ENCODE results near the gene MT1F. TPM values are rescaled to one million over a fixed set of nuclear protein-coding genes. Genes with fewer than 3 reads are reported as not detected.

MT1F gene
- total RNA-seq, 2 experiments from 2014 or later: 19.6 to 24.3 TPM

DNA sequence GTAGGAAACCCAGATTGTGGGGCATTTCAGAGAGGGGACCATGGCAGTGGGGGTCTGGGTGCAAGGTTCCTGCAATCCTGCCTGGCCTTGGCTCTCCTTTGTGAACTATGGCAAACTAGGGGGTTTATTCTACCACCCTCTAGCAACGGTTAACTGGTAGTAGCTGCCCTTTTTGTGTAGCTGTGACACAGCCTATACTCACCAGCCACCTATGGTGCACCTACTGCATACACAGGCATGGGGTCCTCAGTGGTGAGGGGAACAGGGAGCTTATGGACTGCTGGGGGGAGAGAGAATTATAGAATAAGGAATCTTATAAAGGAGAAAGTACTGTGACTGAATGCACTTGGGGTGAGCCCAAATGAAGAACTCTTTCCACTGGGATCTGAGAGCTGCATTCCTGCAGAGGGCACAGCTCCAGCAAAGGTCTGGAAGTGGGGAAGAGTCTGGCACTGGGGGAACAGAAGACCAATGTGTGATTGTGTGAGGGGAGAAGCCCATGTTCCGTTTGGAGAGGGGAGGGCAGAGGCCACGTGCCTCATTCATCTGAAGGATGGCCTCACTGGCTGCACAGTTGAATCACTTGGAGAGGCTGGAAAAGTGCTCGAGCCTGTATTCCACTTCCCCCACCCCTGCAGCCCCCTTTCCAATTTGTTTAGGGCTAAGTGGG lies 26.6 kb downstream of the MT1F start:
- H3K9me3 Mint-ChIP-seq: peaks cover 6% of the 10 kb centered on the region
- POLR2A ChIA-PET: no interaction called here

GRCh38 chr16:56684926-56685590 lies 27.3 kb downstream of the MT1F start:
- ChIA-PET POLR2A (no interaction called here), CTCF (interaction anchor here (0.8 to 3.5 kb wide), 4 partner anchors 17 to 108 kb away, joined by 3 to 21 read pairs (median 3); no protein-coding TSS in a partner anchor)
- Mint-ChIP-seq H3K36me3 (ENCODE audit: low read depth) (peaks cover 5% of the 10 kb centered on the region), H3K9me3 (peaks cover 6% of the 10 kb centered on the region), H3K27me3 (peaks cover 1% of the 10 kb centered on the region), H3K27ac (no peak overlapping the region), H3K4me3 (no peak overlapping the region), H3K4me1 (peaks cover 26% of the 10 kb centered on the region)
- no peak for DNase-seq

More for the DNA sequence above, 26.6 kb downstream of the MT1F start:
- Mint-ChIP-seq H3K27ac (no peak overlapping the region), H3K4me1 (peaks cover 26% of the 10 kb centered on the region), H3K27me3 (peaks cover 1% of the 10 kb centered on the region), H3K36me3 (ENCODE audit: low read depth) (peaks cover 5% of the 10 kb centered on the region), H3K4me3 (peak overlapping the region; percentile 95)
- no peak for DNase-seq
- CTCF ChIA-PET: interaction anchor here (0.7 to 3.5 kb wide), 4 partner anchors 17 to 443 kb away, joined by 3 to 21 read pairs (median 4); no protein-coding TSS in a partner anchor

- peaks cover 5% of the 10 kb centered on the region for H3K36me3 Mint-ChIP-seq (ENCODE audit: low read depth)
Observed at GRCh38 chr16:56686758-56687157, 29.0 kb downstream of the MT1F start.

DNA sequence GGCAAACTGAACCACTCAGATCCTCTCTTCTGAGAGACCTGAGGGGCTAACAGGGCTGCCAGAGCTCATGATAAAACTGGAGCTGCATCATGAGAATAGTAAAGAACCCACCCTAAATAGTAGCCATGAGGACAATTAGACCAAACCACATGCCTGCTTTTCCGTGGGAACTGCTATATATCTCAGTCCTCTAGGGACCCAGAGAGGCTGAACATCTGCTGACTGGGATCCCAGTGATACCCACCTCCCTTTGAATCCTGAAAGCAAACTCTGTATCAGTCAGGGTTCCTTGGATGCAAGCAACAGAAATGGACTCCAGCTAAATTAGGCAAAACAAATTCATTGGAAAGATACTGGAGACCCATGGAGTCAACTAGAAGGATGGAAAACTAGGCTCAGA lies 31.0 kb downstream of the MT1F start:
- H3K27ac Mint-ChIP-seq: no peak overlapping the region
- H3K9me3 Mint-ChIP-seq: peaks cover 6% of the 10 kb centered on the region
- POLR2A ChIA-PET: no interaction called here
- no peak overlapping the region for H3K4me3 Mint-ChIP-seq
- peaks cover 5% of the 10 kb centered on the region for H3K36me3 Mint-ChIP-seq (ENCODE audit: low read depth)
- CTCF ChIA-PET: interaction anchor here (1.2 to 1.7 kb wide), 2 partner anchors 13 to 44 kb away, joined by 3 to 6 read pairs; no protein-coding TSS in a partner anchor
- no peak for DNase-seq
- peaks cover 8% of the 10 kb centered on the region for H3K4me1 Mint-ChIP-seq
- peaks cover 1% of the 10 kb centered on the region for H3K27me3 Mint-ChIP-seq

More at GRCh38 chr16:56686758-56687157, 29.0 kb downstream of the MT1F start:
- peaks cover 1% of the 10 kb centered on the region for H3K27me3 Mint-ChIP-seq
- H3K4me1 Mint-ChIP-seq: peaks cover 18% of the 10 kb centered on the region
- H3K4me3 Mint-ChIP-seq: no peak overlapping the region
- peaks cover 6% of the 10 kb centered on the region for H3K9me3 Mint-ChIP-seq
- DNase-seq: no peak
- H3K27ac Mint-ChIP-seq: no peak overlapping the region
- ChIA-PET CTCF (interaction anchor here (3.5 kb wide), 1 partner anchor 15 kb away, joined by 21 read pairs; no protein-coding TSS in a partner anchor), POLR2A (no interaction called here)

GRCh38 chr16:56689171-56689570 lies 31.4 kb downstream of the MT1F start:
- DNase-seq: no peak
- peaks cover 5% of the 10 kb centered on the region for H3K36me3 Mint-ChIP-seq (ENCODE audit: low read depth)
- H3K4me1 Mint-ChIP-seq: peaks cover 4% of the 10 kb centered on the region
- ChIA-PET CTCF (interaction anchor here (1.2 to 1.7 kb wide), 2 partner anchors 13 to 45 kb away, joined by 3 to 6 read pairs; no protein-coding TSS in a partner anchor), POLR2A (no interaction called here)
- no peak overlapping the region for H3K4me3 Mint-ChIP-seq
- H3K27ac Mint-ChIP-seq: no peak overlapping the region
- H3K9me3 Mint-ChIP-seq: peaks cover 6% of the 10 kb centered on the region
- peaks cover 1% of the 10 kb centered on the region for H3K27me3 Mint-ChIP-seq

- peaks cover 6% of the 10 kb centered on the region for H3K9me3 Mint-ChIP-seq
- peaks cover 5% of the 10 kb centered on the region for H3K36me3 Mint-ChIP-seq (ENCODE audit: low read depth)
- H3K27ac Mint-ChIP-seq: no peak overlapping the region
- POLR2A ChIA-PET: no interaction called here
- no peaks in the 10 kb centered on the region for H3K4me1 Mint-ChIP-seq
- CTCF ChIA-PET: no interaction called here
- H3K27me3 Mint-ChIP-seq: peaks cover 1% of the 10 kb centered on the region
- no peak overlapping the region for H3K4me3 Mint-ChIP-seq
- DNase-seq: no peak
Observed at GRCh38 chr16:56690420-56691122, 32.8 kb downstream of the MT1F start.

GRCh38 chr16:56691885-56692284 lies 34.1 kb downstream of the MT1F start:
- ChIA-PET POLR2A (no interaction called here), CTCF (interaction anchor here (0.6 to 1.0 kb wide), 3 partner anchors 15 to 64 kb away, joined by 3 to 4 read pairs (median 3); no protein-coding TSS in a partner anchor)
- H3K9me3 Mint-ChIP-seq: peaks cover 5% of the 10 kb centered on the region

GRCh38 chr16:56695246-56695645 lies 37.5 kb downstream of the MT1F start:
- Mint-ChIP-seq H3K27ac (no peak overlapping the region), H3K9me3 (peaks cover 4% of the 10 kb centered on the region), H3K27me3 (peaks cover 4% of the 10 kb centered on the region), H3K4me3 (no peak overlapping the region), H3K36me3 (ENCODE audit: low read depth) (no peaks in the 10 kb centered on the region), H3K4me1 (no peaks in the 10 kb centered on the region)
- ChIA-PET CTCF (interaction anchor here (0.6 to 1.4 kb wide), 5 partner anchors 13 to 648 kb away, joined by 3 to 5 read pairs (median 4); partner anchors contain the start of gene MT1X), POLR2A (no interaction called here)
- no peak for DNase-seq

More at GRCh38 chr16:56691885-56692284, 34.1 kb downstream of the MT1F start:
- no peaks in the 10 kb centered on the region for H3K36me3 Mint-ChIP-seq (ENCODE audit: low read depth)
- H3K27me3 Mint-ChIP-seq: peaks cover 4% of the 10 kb centered on the region
- H3K4me3 Mint-ChIP-seq: no peak overlapping the region
- H3K4me1 Mint-ChIP-seq: no peaks in the 10 kb centered on the region
- H3K27ac Mint-ChIP-seq: no peak overlapping the region
- DNase-seq: no peak

DNA sequence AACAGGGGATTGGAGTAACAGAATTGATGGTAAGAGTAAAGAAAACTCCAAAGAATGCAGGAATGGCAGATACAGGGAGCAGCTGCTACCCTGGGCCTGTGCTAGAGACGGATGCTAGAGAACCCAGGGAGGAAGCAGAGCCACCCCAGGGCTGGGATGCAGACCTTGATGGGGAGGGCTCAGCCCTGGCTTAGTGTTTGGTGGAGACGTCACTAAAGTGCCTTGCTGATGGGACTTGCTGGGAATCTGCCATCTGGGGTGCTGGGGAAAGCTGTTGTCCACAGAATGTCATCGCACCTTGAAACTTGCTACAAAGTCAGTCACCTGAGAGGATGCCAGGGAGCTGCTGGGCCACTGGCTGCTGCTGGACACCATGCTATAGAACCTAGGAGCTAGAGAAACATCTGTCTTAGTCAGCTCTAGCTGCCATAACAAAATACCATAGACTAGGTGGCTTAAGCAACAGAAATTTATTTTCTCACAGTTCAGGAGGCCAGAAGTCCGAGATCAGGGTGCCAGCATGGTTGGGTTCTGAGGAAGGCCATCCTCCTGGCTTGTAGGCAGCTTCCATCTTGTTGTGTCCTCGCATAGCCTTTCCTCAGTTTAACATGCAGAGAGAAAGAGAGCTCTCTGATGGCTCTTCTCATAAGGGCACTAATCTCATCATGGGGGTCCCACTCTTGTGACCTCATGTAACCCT lies 39.8 kb downstream of the MT1F start:
- POLR2A ChIA-PET: no interaction called here
- Mint-ChIP-seq H3K27ac (no peak overlapping the region), H3K36me3 (ENCODE audit: low read depth) (no peaks in the 10 kb centered on the region), H3K9me3 (peaks cover 4% of the 10 kb centered on the region), H3K27me3 (peaks cover 4% of the 10 kb centered on the region), H3K4me1 (peaks cover 11% of the 10 kb centered on the region), H3K4me3 (no peak overlapping the region)
- CTCF ChIA-PET: interaction anchor here (1.1 to 1.6 kb wide), 4 partner anchors 15 to 121 kb away, joined by 3 to 4 read pairs (median 4); no protein-coding TSS in a partner anchor
- no peak for DNase-seq

GRCh38 chr16:56700195-56700594 lies 42.4 kb downstream of the MT1F start:
- H3K27me3 Mint-ChIP-seq: peaks cover 4% of the 10 kb centered on the region
- CTCF ChIA-PET: interaction anchor here (2.4 to 4.3 kb wide), 3 partner anchors 15 to 187 kb away, joined by 17 to 41 read pairs (median 21); no protein-coding TSS in a partner anchor
- peaks cover 4% of the 10 kb centered on the region for H3K9me3 Mint-ChIP-seq
- H3K36me3 Mint-ChIP-seq (ENCODE audit: low read depth): no peaks in the 10 kb centered on the region
- DNase-seq: no peak
- POLR2A ChIA-PET: no interaction called here
- no peak overlapping the region for H3K27ac Mint-ChIP-seq
- H3K4me1 Mint-ChIP-seq: peaks cover 11% of the 10 kb centered on the region
- no peak overlapping the region for H3K4me3 Mint-ChIP-seq

DNA sequence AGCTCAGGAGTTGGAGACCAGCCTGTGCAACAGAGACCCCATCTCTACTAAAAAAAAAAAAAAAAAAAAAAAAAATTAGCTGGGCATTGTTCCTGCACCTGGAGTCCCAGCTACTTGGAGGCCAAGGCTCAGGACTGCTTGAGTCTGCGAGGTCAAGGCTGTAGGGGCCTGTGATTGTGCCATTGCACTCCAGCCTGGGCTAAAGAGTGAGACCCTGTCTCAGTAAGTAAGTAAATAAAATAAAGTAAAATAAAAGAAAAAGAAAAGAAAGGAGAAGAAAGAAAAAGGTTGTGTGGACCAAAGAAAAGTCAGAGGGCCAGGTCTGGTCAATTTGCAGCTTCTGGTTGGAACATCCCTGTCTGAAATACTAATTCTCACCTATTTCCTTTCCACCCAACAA lies 42.9 kb downstream of the MT1F start:
- H3K27ac Mint-ChIP-seq: no peak overlapping the region
- peaks cover 11% of the 10 kb centered on the region for H3K4me1 Mint-ChIP-seq
- H3K9me3 Mint-ChIP-seq: peaks cover 4% of the 10 kb centered on the region
- CTCF ChIA-PET: interaction anchor here (1.3 to 4.3 kb wide), 9 partner anchors 15 to 187 kb away, joined by 3 to 41 read pairs (median 11); partner anchors contain the start of gene MT2A
- peaks cover 4% of the 10 kb centered on the region for H3K27me3 Mint-ChIP-seq
- no peak overlapping the region for H3K4me3 Mint-ChIP-seq
- no peak for DNase-seq
- no peaks in the 10 kb centered on the region for H3K36me3 Mint-ChIP-seq (ENCODE audit: low read depth)
- POLR2A ChIA-PET: no interaction called here

DNA sequence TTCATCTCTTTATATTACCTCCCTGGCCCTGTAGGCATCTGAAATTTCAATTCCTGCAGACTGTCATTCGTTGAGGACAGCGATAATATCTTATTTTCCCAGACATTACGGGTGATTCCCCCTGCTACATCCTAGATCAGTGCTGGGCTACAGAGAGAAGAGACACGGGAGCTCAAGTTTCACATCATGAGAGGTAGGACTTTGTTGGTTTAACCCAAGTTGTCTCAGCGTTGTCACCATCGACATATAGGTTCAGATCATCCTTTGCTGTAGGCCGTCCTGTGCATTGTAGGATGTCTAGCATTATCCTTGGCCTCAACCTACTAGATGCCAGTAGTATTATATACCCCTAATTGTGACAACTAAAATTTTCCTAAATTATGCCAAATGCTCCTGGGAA lies 43.8 kb downstream of the MT1F start:
- no peaks in the 10 kb centered on the region for H3K36me3 Mint-ChIP-seq (ENCODE audit: low read depth)
- no peak for DNase-seq
- H3K27ac Mint-ChIP-seq: peak overlapping the region; percentile 60
- H3K4me1 Mint-ChIP-seq: peaks cover 11% of the 10 kb centered on the region
- H3K4me3 Mint-ChIP-seq: no peak overlapping the region
- ChIA-PET POLR2A (no interaction called here), CTCF (interaction anchor here (0.6 to 4.3 kb wide), 36 partner anchors 10 to 188 kb away, joined by 3 to 41 read pairs (median 4); partner anchors contain the start of genes MT2A and MT4)
- H3K27me3 Mint-ChIP-seq: peaks cover 1% of the 10 kb centered on the region
- H3K9me3 Mint-ChIP-seq: peaks cover 2% of the 10 kb centered on the region

Measured in activated CD4-positive, alpha-beta T cell treated with anti-CD3 and anti-CD28 coated beads, Interleukin-2, amount 10 ng/mL, durations not matched to agents 7 days and 5 days (primary cell).